IMR-90 (cell line): Measurements from ENCODE around the gene TNFAIP8L1. TPM values are rescaled to one million over a fixed set of nuclear protein-coding genes. Genes with fewer than 3 reads are reported as not detected.

ENCODE experiments used
- ATAC-seq: fragments of 200-7000 bp; cut with Tn5 transposase; 2 replicates; pipeline ENCODE4 v1.9.1; 2020; ENCODE audit warnings: low read depth, mild to moderate bottlenecking, moderate library complexity
- BruUV-seq: library from RNA; stranded (reverse); fragments of 400-500 nt; replicated peaks from 2 replicates; lab custom pipeline; 2021; lab: Mats Ljungman, UMichigan
- CTCF ChIA-PET: fragments of 300-600 bp; formaldehyde crosslinking; extraction: SDS; loops from one replicate; lab custom pipeline; 2021; ENCODE audit warnings: antibody characterized with exemption; lab: Yijun Ruan, JAX
- POLR2A ChIA-PET: fragments of 300-600 bp; sonication (Branson Sonifier 250); formaldehyde crosslinking; loops from one replicate; lab custom pipeline; 2022; ENCODE audit warnings: antibody characterized with exemption; ENCODE audit not compliant: unreplicated experiment; lab: Charles Lee
- DNase-seq: peaks from one replicate; pipeline ENCODE4 v3.0.0; 2013
- H2AFZ ChIP-seq: replicated peaks from 2 replicates; pipeline ENCODE3; 2013; ENCODE audit warnings: low read length, mild to moderate bottlenecking; ENCODE audit not compliant: poor library complexity
- H2AK5ac ChIP-seq: 2 replicates; pipeline ENCODE4 v1.6.1; 2013; ENCODE audit warnings: low read depth, low read length, inconsistent platforms
- H2AK9ac ChIP-seq: replicated peaks from 2 replicates; pipeline ENCODE3; 2013; ENCODE audit warnings: mild to moderate bottlenecking, low read depth, low read length, moderate library complexity; ENCODE audit not compliant: poor library complexity
- H2BK120ac ChIP-seq: 2 replicates; pipeline ENCODE4 v1.6.1; 2013; ENCODE audit warnings: low read depth, low read length, inconsistent platforms
- H2BK15ac ChIP-seq: 3 replicates; pipeline ENCODE4 v1.6.1; 2013; ENCODE audit warnings: low read depth, low read length, inconsistent platforms
- H2BK20ac ChIP-seq: 2 replicates; pipeline ENCODE4 v1.6.1; 2013; ENCODE audit warnings: low read depth, mild to moderate bottlenecking, inconsistent platforms, low read length, moderate library complexity
- H2BK5ac ChIP-seq: 2 replicates; pipeline ENCODE4 v1.6.1; 2013; ENCODE audit warnings: mild to moderate bottlenecking, low read depth, low read length, inconsistent platforms; ENCODE audit not compliant: poor library complexity, severe bottlenecking
- H3K14ac ChIP-seq: replicated peaks from 2 replicates; pipeline ENCODE4 v1.6.1; 2013; ENCODE audit warnings: low read depth, low read length, inconsistent platforms
- H3K18ac ChIP-seq: 2 replicates; pipeline ENCODE4 v1.6.1; 2013; ENCODE audit warnings: low read depth, low read length, control low read depth
- H3K23ac ChIP-seq: 2 replicates; pipeline ENCODE4 v1.6.1; 2013; ENCODE audit warnings: low read depth, low read length, inconsistent platforms
- H3K27ac ChIP-seq: 2 replicates; pipeline ENCODE4 v1.5.1; 2013; ENCODE audit warnings: mild to moderate bottlenecking, control low read depth, low read length; ENCODE audit not compliant: insufficient read depth
- H3K27me3 ChIP-seq: 2 replicates; pipeline ENCODE4 v1.6.1; 2013; ENCODE audit warnings: low read length; ENCODE audit not compliant: control insufficient read depth, insufficient read depth
- H3K36me3 ChIP-seq: 2 replicates; pipeline ENCODE4 v1.6.1; 2013; ENCODE audit warnings: low read length, mixed read lengths; ENCODE audit not compliant: control insufficient read depth, insufficient read depth
- H3K4ac ChIP-seq: 2 replicates; pipeline ENCODE4 v1.6.1; 2013; ENCODE audit warnings: low read depth, low read length, inconsistent platforms
- H3K4me1 ChIP-seq: 2 replicates; pipeline ENCODE4 v1.6.1; 2013; ENCODE audit warnings: low read length, mixed read lengths; ENCODE audit not compliant: control insufficient read depth, insufficient read depth
- H3K4me2 ChIP-seq: 2 replicates; pipeline ENCODE4 v1.6.1; 2013; ENCODE audit warnings: low read depth, mild to moderate bottlenecking, control low read depth, low read length, moderate library complexity
- H3K4me3 ChIP-seq: 2 replicates; pipeline ENCODE4 v1.5.1; 2013; ENCODE audit warnings: low read depth, mild to moderate bottlenecking, control low read depth, low read length, moderate library complexity; ENCODE audit not compliant: insufficient read depth
- H3K56ac ChIP-seq: 2 replicates; pipeline ENCODE4 v1.6.1; 2013; ENCODE audit warnings: low read length, inconsistent platforms; ENCODE audit not compliant: insufficient read depth; ENCODE audit errors: extremely low read depth
- H3K79me1 ChIP-seq, 2 experiments: 2 replicates each; pipeline ENCODE4 v1.6.1; 2013; ENCODE audit warnings: low read length in 2 of 2, inconsistent platforms in 1 of 2, low read depth in 1 of 2
- H3K9ac ChIP-seq: 2 replicates; pipeline ENCODE4 v1.6.1; 2013; ENCODE audit warnings: low read depth, low read length, control low read depth
- H3K9me1 ChIP-seq: 2 replicates; pipeline ENCODE4 v1.6.1; 2013; ENCODE audit warnings: low read length, inconsistent platforms; ENCODE audit not compliant: insufficient read depth
- H3K9me3 ChIP-seq: 2 replicates; pipeline ENCODE4 v1.6.1; 2013; ENCODE audit warnings: low read length; ENCODE audit not compliant: control insufficient read depth, insufficient read depth
- H4K20me1 ChIP-seq: 2 replicates; pipeline ENCODE4 v1.6.1; 2013; ENCODE audit warnings: low read length, inconsistent platforms; ENCODE audit not compliant: insufficient read depth
- H4K5ac ChIP-seq: 2 replicates; pipeline ENCODE4 v1.6.1; 2013; ENCODE audit warnings: mild to moderate bottlenecking, low read depth, low read length, control low read depth
- H4K8ac ChIP-seq, 2 experiments: 2 replicates each; pipeline ENCODE4 v1.6.1; 2013; ENCODE audit warnings: low read depth in 2 of 2, low read length in 2 of 2, control low read depth in 1 of 2, inconsistent platforms in 1 of 2
- H4K91ac ChIP-seq: 2 replicates; pipeline ENCODE4 v1.6.1; 2013; ENCODE audit warnings: low read depth, low read length, inconsistent platforms; ENCODE audit not compliant: insufficient read depth
- BHLHE40 ChIP-seq: fragments of 150-350 bp; IDR thresholded peaks from 2 replicates; pipeline ENCODE4 v1.6.1; 2016; ENCODE audit warnings: mild to moderate bottlenecking, low read depth, low read length
- CEBPB ChIP-seq: IDR thresholded peaks from 2 replicates; pipeline ENCODE4 v1.6.1; 2012; ENCODE audit warnings: low read depth, low read length, improper control_type of control experiment
- CHD1 ChIP-seq: IDR thresholded peaks from 2 replicates; pipeline ENCODE4 v1.6.1; 2012; ENCODE audit warnings: low read depth, low read length, improper control_type of control experiment
- CTCF ChIP-seq: conservative IDR thresholded peaks from 2 replicates; pipeline ENCODE4 v1.5.1; 2012; ENCODE audit warnings: mild to moderate bottlenecking, low read depth, low read length, improper control_type of control experiment
- MAFK ChIP-seq: IDR thresholded peaks from 2 replicates; pipeline ENCODE4 v1.6.1; 2012; ENCODE audit warnings: low read depth, low read length, improper control_type of control experiment
- POLR2A ChIP-seq: IDR thresholded peaks from 2 replicates; pipeline ENCODE4 v1.6.1; 2012; ENCODE audit warnings: mild to moderate bottlenecking, low read depth, low read length
- RFX5 ChIP-seq: IDR thresholded peaks from 2 replicates; pipeline ENCODE4 v1.8.0; 2012; ENCODE audit warnings: low read depth, mild to moderate bottlenecking, low read length, moderate library complexity
- USF2 ChIP-seq: fragments of 150-350 bp; IDR thresholded peaks from 2 replicates; pipeline ENCODE4 v1.6.1; 2017; ENCODE audit warnings: mild to moderate bottlenecking, antibody characterized with exemption, low read length, low read depth
- WGBS, 2 experiments: methylation state at CpG; one replicate each; pipeline versions ENCODE4 v1.1.5 to v1.1.7; 2013; ENCODE audit warnings: missing lambda C conversion rate in 2 of 2; ENCODE audit not compliant: insufficient read length in 1 of 2; ENCODE audit errors: extremely low coverage in 2 of 2; 5-methylcytosine and 5-hydroxymethylcytosine counted together
- dilution Hi-C: fragments of 300-500 bp; cut with HindIII; formaldehyde crosslinking; loops from one replicate; pipeline ENCODE4 v1.14.3; 2018; ENCODE audit warnings: low sequenced_read_pairs; ENCODE audit not compliant: unreplicated experiment
- in situ Hi-C: fragments of 300-500 bp; cut with MboI; formaldehyde crosslinking; loops from 3 replicates; pipeline ENCODE4 v1.14.3; 2019; ENCODE audit warnings: low sequenced_read_pairs, inconsistent platforms, mixed read lengths
- intact Hi-C: fragments of 100-400 bp; cut with micrococcal nuclease; formaldehyde crosslinking; loops from 2 replicates; pipeline ENCODE4 v1.10.0; 2022
- polyA plus RNA-seq, 3 experiments: library from polyadenylated mRNA; depleted of rRNA; stranded (reverse); fragments of >200 nt; gene quantifications; 2 replicates each; pipeline ENCODE4 v1.2.3, GENCODE V29; 2012; ENCODE audit warnings: low replicate concordance in 1 of 3
- total RNA-seq: library from RNA; depleted of rRNA; stranded (reverse); fragments of >200 nt; gene quantifications from 2 replicates; pipeline ENCODE4 v1.2.3, GENCODE V29; 2012
- TF ChIP-seq, protein P1 (sequence below): fragments of 150-350 bp; IDR thresholded peaks from 2 replicates; pipeline ENCODE4 v1.6.1; 2016; ENCODE audit warnings: low read depth, mild to moderate bottlenecking, low read length, moderate library complexity, borderline replicate concordance

TNFAIP8L1 gene
- total and polyA plus RNA-seq, 2 of the 4 experiments (the other 2 are of a cell fraction): 2.5 to 6.0 TPM

GRCh38 chr19:4624733-4625362 is 14.5 kb upstream of the TNFAIP8L1 start:
- no peak overlapping the region for H3K56ac ChIP-seq
- H3K4ac ChIP-seq: no peak overlapping the region
- H2AK5ac ChIP-seq: no peak overlapping the region
- H3K27me3 ChIP-seq: peaks cover 22% of the 10 kb centered on the region
- no TSS peak for BruUV-seq
- H3K27ac ChIP-seq: no peak overlapping the region
- no peak overlapping the region for H3K9ac ChIP-seq
- H3K18ac ChIP-seq: no peak overlapping the region
- no peak overlapping the region for H4K91ac ChIP-seq
- dilution Hi-C loops: no loop called here
- no peak overlapping the region for H2AK9ac ChIP-seq
- H4K8ac ChIP-seq: no peak overlapping the region
- ChIA-PET POLR2A (no interaction called here), CTCF (interaction anchor here (0.8 kb wide), 1 partner anchor 10 kb away, joined by 4 read pairs; no protein-coding TSS in a partner anchor)
- in situ Hi-C loops: no loop called here
- peak; percentile 75 for ATAC-seq
- TF ChIP-seq, protein P1, sequence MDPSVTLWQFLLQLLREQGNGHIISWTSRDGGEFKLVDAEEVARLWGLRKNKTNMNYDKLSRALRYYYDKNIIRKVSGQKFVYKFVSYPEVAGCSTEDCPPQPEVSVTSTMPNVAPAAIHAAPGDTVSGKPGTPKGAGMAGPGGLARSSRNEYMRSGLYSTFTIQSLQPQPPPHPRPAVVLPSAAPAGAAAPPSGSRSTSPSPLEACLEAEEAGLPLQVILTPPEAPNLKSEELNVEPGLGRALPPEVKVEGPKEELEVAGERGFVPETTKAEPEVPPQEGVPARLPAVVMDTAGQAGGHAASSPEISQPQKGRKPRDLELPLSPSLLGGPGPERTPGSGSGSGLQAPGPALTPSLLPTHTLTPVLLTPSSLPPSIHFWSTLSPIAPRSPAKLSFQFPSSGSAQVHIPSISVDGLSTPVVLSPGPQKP: no peak
- TF ChIP-seq CHD1: no peak
- TF ChIP-seq BHLHE40: no peak
- TF ChIP-seq MAFK: no peak
- peak; percentile 35 for TF ChIP-seq CTCF
- no peak for TF ChIP-seq CEBPB
- TF ChIP-seq USF2: no peak
- no peak for TF ChIP-seq RFX5
- TF ChIP-seq POLR2A: no peak
- no peaks in the 10 kb centered on the region for H3K4me1 ChIP-seq
- H2AFZ ChIP-seq: peak overlapping the region; percentile 14
- H3K23ac ChIP-seq: no peak overlapping the region
- WGBS, 2 experiments: no CpG with 5 or more reads among the region's 6 CpGs
- peak; percentile 32 for DNase-seq
- intact Hi-C loops: no loop called here
- H4K5ac ChIP-seq: no peak overlapping the region
- H3K14ac ChIP-seq: no peak overlapping the region
- peaks cover 2% of the 10 kb centered on the region; the same call in 1 of the 2 replicates for H3K9me3 ChIP-seq
- no peaks in the 10 kb centered on the region for H3K9me1 ChIP-seq
- H3K36me3 ChIP-seq: no peaks in the 10 kb centered on the region
- no peak overlapping the region for H3K4me3 ChIP-seq
- no peaks in the 10 kb centered on the region for H4K20me1 ChIP-seq
- no peak overlapping the region for H2BK20ac ChIP-seq
- no peak overlapping the region for H2BK5ac ChIP-seq
- no peak overlapping the region for H3K4me2 ChIP-seq
- no peaks in the 10 kb centered on the region for H3K79me1 ChIP-seq
- no peak overlapping the region for H2BK120ac ChIP-seq
- no peak overlapping the region for H2BK15ac ChIP-seq
